ENCODE data around the gene TM4SF4.

- TF ChIP-seq CTCF (IDR thresholded peaks at IDR 0.05) = no peak
- TF ChIP-seq EZH2 (IDR thresholded peaks at IDR 0.05; ENCODE audit: borderline replicate concordance, insufficient read depth, low read depth, low read length, poor library complexity, severe bottlenecking) = no peak
Observed at GRCh38 chr3:149459491-149460059, 14.9 kb upstream of the TM4SF4 start.

Measured in B cell (primary cell).